Astrocyte (in vitro differentiated cells and primary cell): Measurements from ENCODE around the gene CTSL. TPM values are rescaled to one million over a fixed set of nuclear protein-coding genes. Genes with fewer than 3 reads are reported as not detected.
A peak's percentile ranks its signal among the peaks of the same experiment; 100 is the strongest.

Experiments used
- DNase-seq: peaks from one replicate; pipeline ENCODE4 v3.0.0-alpha.2; 2010; ENCODE audit warnings: low read depth
- FAIRE-seq: peaks from 2 replicates; lab custom pipeline; 2011; peaks lifted over from hg19 to GRCh38; lab: Jason Lieb, UNC
- H2AFZ ChIP-seq: 2 replicates; pipeline ENCODE4 v1.6.0; 2012; ENCODE audit warnings: low read depth, low read length, inconsistent platforms
- H3K27ac ChIP-seq: 2 replicates; pipeline ENCODE4 v1.5.1; 2011; ENCODE audit warnings: low read depth, low read length, inconsistent platforms
- H3K27me3 ChIP-seq: 2 replicates; pipeline ENCODE4 v1.6.0; 2011; ENCODE audit warnings: low read length, inconsistent platforms; ENCODE audit not compliant: insufficient read depth
- H3K36me3 ChIP-seq: 2 replicates; pipeline ENCODE4 v1.5.1; 2011; ENCODE audit warnings: low read length, inconsistent platforms; ENCODE audit not compliant: insufficient read depth
- H3K4me1 ChIP-seq: 2 replicates; pipeline ENCODE4 v1.5.1; 2011; ENCODE audit warnings: low read length, inconsistent platforms; ENCODE audit not compliant: insufficient read depth
- H3K4me2 ChIP-seq: 2 replicates; pipeline ENCODE4 v1.6.0; 2012; ENCODE audit warnings: low read length, inconsistent platforms
- H3K4me3 ChIP-seq: 2 replicates; pipeline ENCODE4 v1.5.1; 2011; ENCODE audit warnings: low read depth, mild to moderate bottlenecking, low read length, inconsistent platforms; ENCODE audit not compliant: insufficient read depth
- H3K79me2 ChIP-seq: 2 replicates; pipeline ENCODE4 v1.6.0; 2012; ENCODE audit warnings: mild to moderate bottlenecking, low read length, inconsistent platforms; ENCODE audit not compliant: insufficient read depth
- H3K9ac ChIP-seq: 2 replicates; pipeline ENCODE4 v1.6.0; 2012; ENCODE audit warnings: mild to moderate bottlenecking, low read length, inconsistent platforms
- H3K9me3 ChIP-seq: 2 replicates; pipeline ENCODE4 v1.5.1; 2012; ENCODE audit warnings: low read depth, mild to moderate bottlenecking, low read length, inconsistent platforms; ENCODE audit not compliant: insufficient read depth
- H4K20me1 ChIP-seq: 2 replicates; pipeline ENCODE4 v1.6.0; 2012; ENCODE audit warnings: low read length, inconsistent platforms; ENCODE audit not compliant: insufficient read depth
- H3K27ac Mint-ChIP-seq: one replicate; pipeline ENCODE4 v1.8.0; 2021; ENCODE audit warnings: mild to moderate bottlenecking, mixed read lengths; ENCODE audit not compliant: unreplicated experiment
- H3K27me3 Mint-ChIP-seq: one replicate; pipeline ENCODE4 v1.8.0; 2021; ENCODE audit warnings: low read depth, mixed read lengths; ENCODE audit not compliant: unreplicated experiment
- H3K36me3 Mint-ChIP-seq: one replicate; pipeline ENCODE4 v1.8.0; 2021; ENCODE audit warnings: low read depth, mixed read lengths; ENCODE audit not compliant: unreplicated experiment
- H3K4me1 Mint-ChIP-seq: one replicate; pipeline ENCODE4 v1.8.0; 2021; ENCODE audit warnings: low read depth, mixed read lengths; ENCODE audit not compliant: unreplicated experiment
- H3K4me3 Mint-ChIP-seq: one replicate; pipeline ENCODE4 v1.8.0; 2021; ENCODE audit warnings: mild to moderate bottlenecking, moderate library complexity, mixed read lengths; ENCODE audit not compliant: unreplicated experiment
- H3K9me3 Mint-ChIP-seq: one replicate; pipeline ENCODE4 v1.8.0; 2021; ENCODE audit warnings: mild to moderate bottlenecking, mixed read lengths; ENCODE audit not compliant: unreplicated experiment
- CTCF ChIP-seq: IDR thresholded peaks from 2 replicates; pipeline ENCODE4 v1.5.1; 2011; ENCODE audit warnings: low read depth, mild to moderate bottlenecking, inconsistent platforms, low read length, moderate library complexity; ENCODE audit not compliant: insufficient read depth
- EZH2 ChIP-seq: IDR thresholded peaks from 2 replicates; pipeline ENCODE4 v1.6.1; 2012; ENCODE audit warnings: mild to moderate bottlenecking, low read length, inconsistent platforms; ENCODE audit not compliant: insufficient read depth
- total RNA-seq: library from RNA; stranded (reverse); gene quantifications from 2 replicates; pipeline ENCODE4 v1.2.1, GENCODE V29; 2021

Gene CTSL
- total RNA-seq, 1 donor from 2014 or later: 94.9 TPM

GRCh38 chr9:87722393-87723088 lies 3.4 kb upstream of the CTSL start:
- Histone ChIP-seq H4K20me1 (no peaks in the 10 kb centered on the region), H3K4me3 (no peak overlapping the region), H3K79me2 (peaks cover 3% of the 10 kb centered on the region), H3K27ac (no peak overlapping the region), H3K36me3 (no peaks in the 10 kb centered on the region), H3K9me3 (no peaks in the 10 kb centered on the region), H3K27me3 (no peaks in the 10 kb centered on the region), H3K4me2 (no peak overlapping the region), H3K9ac (no peak overlapping the region), H2AFZ (no peak overlapping the region), H3K4me1 (peaks cover 10% of the 10 kb centered on the region)
- no peak for TF ChIP-seq CTCF
- H3K9me3 Mint-ChIP-seq: peaks cover 2% of the 10 kb centered on the region
- H3K27ac Mint-ChIP-seq: no peak overlapping the region
- H3K4me3 Mint-ChIP-seq: no peak overlapping the region
- no peaks in the 10 kb centered on the region for H3K4me1 Mint-ChIP-seq
- H3K27me3 Mint-ChIP-seq: peaks cover 23% of the 10 kb centered on the region
- FAIRE-seq (no peak), DNase-seq (no peak)
- no peaks in the 10 kb centered on the region for H3K36me3 Mint-ChIP-seq

GRCh38 chr9:87725356-87725899 lies 491 bp upstream of the CTSL start:
- Histone ChIP-seq H3K36me3 (peaks cover 17% of the 10 kb centered on the region), H3K9me3 (no peaks in the 10 kb centered on the region), H2AFZ (peak overlapping the region; percentile 97), H3K27ac (peak overlapping the region; percentile 83), H3K27me3 (no peaks in the 10 kb centered on the region), H3K4me3 (peak overlapping the region; percentile 77), H3K4me1 (peaks cover 10% of the 10 kb centered on the region), H3K9ac (peak overlapping the region; percentile 92), H3K4me2 (peak overlapping the region; percentile 95), H3K79me2 (peaks cover 3% of the 10 kb centered on the region), H4K20me1 (no peaks in the 10 kb centered on the region)
- peak overlapping the region; percentile 91 for H3K4me3 Mint-ChIP-seq
- peaks cover 7% of the 10 kb centered on the region for H3K36me3 Mint-ChIP-seq
- DNase-seq (peak; percentile 39), FAIRE-seq (no peak)
- peak overlapping the region; percentile 90 for H3K27ac Mint-ChIP-seq
- H3K27me3 Mint-ChIP-seq: peaks cover 12% of the 10 kb centered on the region
- no peak for TF ChIP-seq CTCF
- no peak for TF ChIP-seq EZH2
- peaks cover 2% of the 10 kb centered on the region for H3K9me3 Mint-ChIP-seq
- H3K4me1 Mint-ChIP-seq: no peaks in the 10 kb centered on the region

GRCh38 chr9:87729246-87729645 lies 3.3 kb downstream of the CTSL start:
- Histone ChIP-seq H3K27ac (no peak overlapping the region), H3K79me2 (peaks cover 3% of the 10 kb centered on the region), H3K9me3 (no peaks in the 10 kb centered on the region), H3K36me3 (peaks cover 19% of the 10 kb centered on the region), H3K9ac (no peak overlapping the region), H3K4me1 (peaks cover 10% of the 10 kb centered on the region), H3K4me2 (no peak overlapping the region), H3K27me3 (no peaks in the 10 kb centered on the region), H3K4me3 (no peak overlapping the region), H2AFZ (no peak overlapping the region), H4K20me1 (no peaks in the 10 kb centered on the region)
- Mint-ChIP-seq H3K27me3 (peaks cover 12% of the 10 kb centered on the region), H3K36me3 (peaks cover 11% of the 10 kb centered on the region), H3K4me1 (no peaks in the 10 kb centered on the region), H3K9me3 (peaks cover 6% of the 10 kb centered on the region), H3K4me3 (no peak overlapping the region), H3K27ac (no peak overlapping the region)
- no peak for TF ChIP-seq CTCF
- DNase-seq (no peak), FAIRE-seq (no peak)
